Measurements from ENCODE around the gene DNAH14.

DNA sequence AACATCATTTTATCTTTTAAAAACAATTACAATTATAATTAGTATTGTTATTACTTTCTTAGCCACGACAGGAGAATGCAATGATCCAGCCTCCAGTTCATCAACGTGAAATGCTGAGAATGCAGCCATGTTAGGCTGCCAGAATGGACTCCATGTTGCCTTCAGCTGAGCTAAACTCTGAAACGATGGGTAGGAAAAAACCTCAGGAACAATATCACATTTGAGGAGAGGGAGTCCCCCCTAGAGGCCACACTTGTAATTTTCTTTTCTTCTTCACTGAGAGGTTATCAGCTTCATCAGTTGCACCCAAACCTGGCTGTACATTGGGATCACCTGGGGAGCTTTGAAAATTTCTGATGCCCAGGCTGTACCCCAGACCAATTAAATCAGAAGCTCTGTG, 34.6 kb upstream of the DNAH14 start:
- TF ChIP-seq, protein P1, sequence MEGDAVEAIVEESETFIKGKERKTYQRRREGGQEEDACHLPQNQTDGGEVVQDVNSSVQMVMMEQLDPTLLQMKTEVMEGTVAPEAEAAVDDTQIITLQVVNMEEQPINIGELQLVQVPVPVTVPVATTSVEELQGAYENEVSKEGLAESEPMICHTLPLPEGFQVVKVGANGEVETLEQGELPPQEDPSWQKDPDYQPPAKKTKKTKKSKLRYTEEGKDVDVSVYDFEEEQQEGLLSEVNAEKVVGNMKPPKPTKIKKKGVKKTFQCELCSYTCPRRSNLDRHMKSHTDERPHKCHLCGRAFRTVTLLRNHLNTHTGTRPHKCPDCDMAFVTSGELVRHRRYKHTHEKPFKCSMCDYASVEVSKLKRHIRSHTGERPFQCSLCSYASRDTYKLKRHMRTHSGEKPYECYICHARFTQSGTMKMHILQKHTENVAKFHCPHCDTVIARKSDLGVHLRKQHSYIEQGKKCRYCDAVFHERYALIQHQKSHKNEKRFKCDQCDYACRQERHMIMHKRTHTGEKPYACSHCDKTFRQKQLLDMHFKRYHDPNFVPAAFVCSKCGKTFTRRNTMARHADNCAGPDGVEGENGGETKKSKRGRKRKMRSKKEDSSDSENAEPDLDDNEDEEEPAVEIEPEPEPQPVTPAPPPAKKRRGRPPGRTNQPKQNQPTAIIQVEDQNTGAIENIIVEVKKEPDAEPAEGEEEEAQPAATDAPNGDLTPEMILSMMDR (IDR thresholded peaks at IDR 0.05), result no peak
- TF ChIP-seq POLR2A (IDR thresholded peaks at IDR 0.05) (no peak), EP300 (IDR thresholded peaks at IDR 0.05) (no peak)
